NCI-H2029 (cell line): ENCODE results near the gene CDK18.
A peak's percentile ranks its signal among the peaks of the same experiment; 100 is the strongest.

Experiments used
- DNase-seq: peaks from one replicate; lab custom pipeline; 2025; lab: John Stamatoyannopoulos, UW

Gene CDK18

GRCh38 chr1:205538235-205538840, 33.9 kb downstream of the CDK18 start:
- DNase-seq = no peak

GRCh38 chr1:205541161-205541886, 36.9 kb downstream of the CDK18 start:
- no peak for DNase-seq

DNA sequence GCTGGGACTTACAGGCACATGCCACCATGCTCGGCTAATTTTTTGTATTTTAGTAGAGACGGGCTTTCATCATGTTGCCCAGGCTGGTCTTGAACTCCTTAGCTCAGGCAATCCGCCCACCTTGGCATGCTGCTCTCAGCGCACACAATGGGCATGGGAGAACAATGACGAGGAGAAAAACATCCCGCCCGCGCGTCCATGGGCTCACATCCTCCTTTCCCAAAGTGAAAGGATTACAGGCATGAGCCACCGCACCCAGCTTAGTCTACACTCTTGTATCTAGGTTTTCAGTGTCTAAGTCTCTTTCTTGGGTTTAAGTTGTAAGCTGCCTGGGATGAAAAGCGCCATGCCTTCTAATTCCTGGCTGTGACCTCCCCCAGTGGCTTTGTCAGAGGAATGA, 37.9 kb downstream of the CDK18 start:
- no peak for DNase-seq

- peak; percentile 79 for DNase-seq
These were observed 39.2 kb downstream of the CDK18 start for GRCh38 chr1:205543351-205544301.

DNA sequence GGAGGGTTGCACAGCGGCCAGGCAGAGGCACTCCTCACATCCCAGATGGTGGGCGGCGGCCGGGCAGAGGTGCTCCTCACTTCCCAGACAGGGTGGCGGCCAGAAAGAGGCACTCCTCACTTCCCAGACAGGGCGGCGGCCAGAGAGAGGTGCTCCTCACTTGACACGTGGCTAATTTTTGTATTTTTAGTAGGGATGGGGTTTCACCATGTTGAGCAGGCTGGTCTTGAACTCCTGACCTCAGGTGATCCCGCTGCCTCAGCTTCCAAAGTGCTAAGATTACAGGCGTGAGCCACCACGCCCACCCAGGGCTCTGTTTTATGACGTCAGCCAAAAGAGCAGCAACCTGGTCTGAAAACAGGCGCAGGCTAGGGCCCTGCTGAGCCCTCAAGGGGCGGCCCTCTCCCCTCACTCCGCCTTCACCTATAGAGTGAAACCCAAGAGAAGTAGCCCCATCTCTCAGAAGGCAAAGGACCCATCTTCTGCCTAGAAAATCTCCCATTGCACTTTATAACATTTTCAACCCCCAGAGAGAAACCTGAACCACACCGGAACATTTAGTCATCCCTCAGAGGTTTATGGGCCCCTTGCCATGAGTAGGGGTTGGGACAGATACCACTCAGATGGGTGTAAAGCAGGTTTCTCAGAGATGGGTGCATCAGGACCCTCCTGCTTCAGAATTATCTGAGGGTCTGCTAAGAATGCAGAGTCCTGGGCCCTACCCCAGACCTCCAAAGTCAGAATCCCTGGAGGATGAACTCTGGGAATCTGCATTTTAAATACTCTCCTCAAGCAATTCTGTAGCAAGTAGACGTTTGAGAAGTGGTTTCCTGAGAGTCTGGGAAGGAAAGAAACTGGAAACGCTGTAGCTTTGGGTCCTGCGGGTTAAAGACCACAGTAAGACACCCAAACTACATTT, 40.8 kb downstream of the CDK18 start:
- DNase-seq = no peak

- no peak for DNase-seq
These were observed 41.5 kb downstream of the CDK18 start for GRCh38 chr1:205545991-205546390.

- DNase-seq = no peak
These were observed 42.1 kb downstream of the CDK18 start for GRCh38 chr1:205546541-205546940.

- no peak for DNase-seq
These were observed 43.7 kb downstream of the CDK18 start for GRCh38 chr1:205547936-205548827.

GRCh38 chr1:205554026-205554811, 49.8 kb downstream of the CDK18 start:
- DNase-seq = no peak

- no peak for DNase-seq
These were observed 57.2 kb downstream of the CDK18 start for GRCh38 chr1:205561501-205562203.

GRCh38 chr1:205563927-205564441, 59.5 kb downstream of the CDK18 start:
- peak; percentile 73 for DNase-seq

DNA sequence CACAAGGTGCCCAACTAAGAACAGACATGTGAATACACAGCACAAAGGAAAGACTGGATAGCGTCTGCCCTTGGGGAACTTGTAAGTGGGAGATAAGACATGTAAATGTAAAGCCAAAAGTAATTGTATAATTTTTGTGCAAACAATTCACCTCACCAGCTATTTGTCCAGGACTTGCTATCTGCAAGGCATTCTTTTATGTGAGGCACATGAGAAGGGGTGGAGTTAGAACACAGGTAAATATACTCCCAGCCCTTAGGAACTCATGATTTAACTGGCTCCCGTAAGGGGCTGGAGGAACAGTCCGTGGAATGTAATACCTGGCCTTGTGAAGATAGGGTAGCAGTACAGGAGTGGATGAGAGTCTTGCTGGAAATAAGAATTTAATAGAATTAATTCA, 61.3 kb downstream of the CDK18 start:
- peak; percentile 46 for DNase-seq

DNA sequence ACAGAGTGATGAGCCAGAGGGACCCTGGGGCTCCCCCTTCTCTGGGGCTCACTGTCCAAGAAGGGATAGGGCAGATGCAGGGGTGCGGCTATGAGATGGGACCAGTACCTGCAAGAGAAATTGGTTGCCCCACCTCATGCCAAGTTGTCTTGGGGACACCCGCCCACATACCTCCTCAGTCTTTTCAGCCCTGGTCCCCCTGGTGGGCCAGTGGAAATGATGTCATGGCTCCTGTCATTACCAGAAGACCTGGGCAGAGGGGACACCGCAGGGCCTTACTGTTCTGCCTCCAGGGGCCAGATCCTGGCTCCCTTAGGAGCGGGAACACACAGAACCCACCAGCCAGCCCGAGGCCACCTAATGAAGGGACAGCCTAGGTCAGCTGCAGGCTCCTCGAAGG, 63.2 kb downstream of the CDK18 start:
- no peak for DNase-seq

DNA sequence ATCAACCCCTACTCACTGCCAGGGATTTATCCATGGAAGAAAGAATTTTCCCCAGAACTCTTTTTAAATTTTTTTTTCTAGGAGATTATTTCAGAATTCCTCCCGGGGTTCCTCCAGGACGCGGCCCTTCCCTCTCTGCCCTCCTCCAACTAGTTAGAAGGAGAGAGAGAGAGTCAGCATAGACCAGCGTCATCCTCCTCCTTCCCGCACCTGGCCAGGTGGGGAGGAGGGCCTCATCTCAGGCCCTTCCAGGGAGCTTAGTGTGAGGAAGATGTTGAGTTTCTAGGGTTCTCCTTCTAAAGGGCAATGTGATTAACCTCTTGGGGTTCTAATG, 63.6 kb downstream of the CDK18 start:
- DNase-seq = no peak

- DNase-seq = no peak
These were observed 64.2 kb downstream of the CDK18 start for GRCh38 chr1:205568469-205569361.

DNA sequence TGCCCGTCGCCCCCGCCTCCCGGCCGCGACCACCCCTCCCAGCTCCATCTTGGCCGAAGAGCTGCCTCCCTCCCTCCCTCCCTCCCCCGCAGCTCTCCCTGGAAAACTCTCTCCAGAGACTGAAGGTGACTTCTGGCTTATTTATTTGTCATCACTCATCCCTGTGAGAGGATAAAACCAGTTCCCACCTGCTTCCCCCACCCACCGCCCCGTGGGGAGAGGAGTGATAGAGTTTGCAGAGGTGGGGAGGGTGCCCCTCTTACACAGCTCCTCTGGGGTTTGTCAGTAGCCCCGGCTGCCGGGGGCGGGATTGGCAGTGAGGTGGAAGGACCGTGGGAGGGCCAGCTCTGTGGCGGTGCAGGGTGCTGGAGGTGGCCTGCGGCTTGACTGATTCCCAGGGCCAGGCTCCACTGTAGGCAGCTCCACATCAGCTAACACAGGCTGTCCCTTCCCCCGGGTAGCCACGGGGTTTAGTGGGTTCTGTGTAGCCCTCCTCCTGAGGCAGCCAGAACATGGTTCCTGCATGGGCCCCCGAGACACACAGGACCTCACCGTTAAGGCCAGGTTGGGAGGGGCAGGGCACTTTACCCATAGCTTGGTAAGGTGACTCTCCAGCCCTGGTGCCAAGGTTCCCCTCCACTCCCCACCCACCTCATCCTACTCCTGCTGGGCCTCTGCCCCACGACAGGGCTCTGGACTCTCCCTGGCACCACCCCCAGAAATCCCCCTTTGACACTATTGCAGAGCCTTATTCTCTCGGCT, 65.1 kb downstream of the CDK18 start:
- no peak for DNase-seq

- DNase-seq = no peak
These were observed 65.7 kb downstream of the CDK18 start for GRCh38 chr1:205570173-205570501.
